ENCODE results near the gene TMPRSS13.
"Not testable (repeated sequence)": the region's sequence is repeated elsewhere in the genome, so short reads cannot be mapped to it uniquely, and the experiment has no call there.

TMPRSS13 gene

GRCh38 chr11:117950301-117950700 is 21.1 kb upstream of the TMPRSS13 start:
- DNase-seq, result no peak

- DNase-seq, result no peak
Measured at GRCh38 chr11:117949062-117949461, 19.9 kb upstream of the TMPRSS13 start.

DNA sequence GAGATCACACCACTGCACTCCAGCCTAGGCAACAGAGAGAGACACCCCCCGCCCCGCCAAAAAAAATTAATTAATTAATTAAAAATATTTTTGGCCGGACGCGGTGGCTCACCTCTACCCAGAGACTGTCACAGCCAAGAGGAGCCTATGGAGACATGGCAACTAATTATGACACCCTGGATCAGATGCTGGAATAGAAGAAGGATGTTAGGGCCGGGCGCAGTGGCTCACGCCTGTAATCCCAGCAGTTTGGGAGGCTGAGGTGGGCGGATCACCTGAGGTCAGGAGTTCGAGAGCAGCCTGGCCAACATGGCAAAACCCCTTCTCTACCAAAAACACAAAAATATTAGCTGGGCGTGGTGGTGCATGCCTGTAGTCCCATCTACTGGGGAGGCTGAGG is 19.3 kb upstream of the TMPRSS13 start:
- not testable (repeated sequence) for DNase-seq

DNA sequence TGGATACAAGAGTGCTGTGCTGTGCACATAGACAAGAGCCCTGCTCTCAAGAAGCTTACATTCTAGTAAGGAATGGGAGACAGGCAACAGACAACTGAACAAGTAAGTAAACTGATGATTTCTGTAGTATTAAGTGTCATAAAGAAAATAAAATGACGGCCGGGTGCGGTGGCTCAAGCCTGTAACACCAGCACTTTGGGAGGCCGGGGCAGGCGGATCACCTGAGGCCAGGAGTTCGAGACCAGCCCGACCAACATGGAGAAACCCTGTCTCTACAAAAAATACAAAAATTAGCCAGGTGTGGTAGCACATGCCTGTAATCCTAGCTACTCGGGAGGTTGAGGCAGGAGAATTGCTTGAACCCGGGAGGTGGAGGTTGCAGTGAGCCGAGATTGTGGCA is 18.5 kb upstream of the TMPRSS13 start:
- not testable (repeated sequence) for DNase-seq

- DNase-seq, result peak; percentile 61
Measured at GRCh38 chr11:117946842-117947526, 17.8 kb upstream of the TMPRSS13 start.

DNA sequence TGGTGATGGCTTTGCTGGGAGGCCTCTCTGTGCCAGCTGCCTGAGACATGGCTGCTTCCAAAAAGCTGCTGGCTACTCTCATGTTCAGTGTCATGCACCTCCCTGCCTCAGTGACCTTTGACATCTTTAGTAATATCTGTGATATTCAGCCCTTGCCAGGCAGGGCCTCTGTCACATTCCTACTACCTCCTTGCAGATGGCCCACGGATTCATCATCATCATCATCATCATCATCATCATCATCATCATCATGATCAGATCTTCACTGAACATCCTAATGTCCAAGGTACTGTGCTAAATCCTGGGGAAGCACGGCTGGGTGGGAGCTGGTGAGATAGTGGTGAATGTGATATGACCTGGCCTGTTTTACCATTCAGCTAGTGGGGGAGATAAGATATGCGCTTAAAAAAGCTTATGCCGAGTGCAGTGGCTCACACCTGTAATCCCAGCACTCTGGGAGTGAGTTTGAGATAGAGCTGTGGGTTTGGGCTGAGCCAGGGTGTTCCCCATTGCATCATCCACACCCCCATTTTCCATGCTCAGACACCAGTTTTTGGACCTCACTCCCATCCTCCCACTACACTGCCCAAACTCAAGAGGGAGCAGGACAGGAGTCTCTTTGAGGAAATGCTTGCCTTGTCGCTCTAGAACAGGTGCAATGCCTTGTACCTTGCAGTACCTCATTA is 17.1 kb upstream of the TMPRSS13 start:
- no peak for DNase-seq

DNA sequence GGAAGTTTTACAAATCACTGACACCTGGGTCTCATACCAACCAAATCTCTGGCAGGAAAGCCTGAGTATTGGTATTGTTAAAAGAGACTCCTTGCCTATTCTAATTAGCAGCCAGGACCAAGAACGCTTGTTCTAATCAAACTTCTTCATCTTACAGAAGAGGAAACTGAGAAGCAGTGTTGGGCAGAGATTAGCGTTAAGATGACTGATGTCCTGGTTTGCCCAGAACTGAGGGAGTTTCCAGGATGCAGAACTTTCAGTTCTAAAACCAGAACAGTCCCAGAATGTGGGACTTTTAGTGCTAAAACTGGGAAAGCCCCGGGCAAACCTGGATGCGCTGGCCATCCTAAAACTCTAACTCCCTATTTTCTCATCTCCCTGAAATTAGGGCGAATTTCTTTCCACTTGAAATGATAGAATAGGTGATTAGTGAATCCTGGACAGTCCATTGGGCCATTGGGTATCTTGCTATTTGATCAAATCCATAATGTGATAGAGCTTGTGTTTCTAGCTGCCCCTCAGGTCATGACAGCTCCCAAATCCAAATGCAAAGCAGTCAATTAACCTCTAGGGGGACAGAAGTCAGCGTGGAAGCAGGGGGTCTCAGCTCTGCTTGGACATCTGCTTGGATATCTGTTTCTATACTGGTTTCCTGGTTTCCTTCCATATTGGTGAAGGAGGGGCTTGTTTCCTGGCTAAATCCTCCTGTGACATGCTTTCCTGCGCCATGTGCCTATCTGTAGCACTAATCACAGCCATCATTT is 16.0 kb upstream of the TMPRSS13 start:
- DNase-seq, result no peak

DNA sequence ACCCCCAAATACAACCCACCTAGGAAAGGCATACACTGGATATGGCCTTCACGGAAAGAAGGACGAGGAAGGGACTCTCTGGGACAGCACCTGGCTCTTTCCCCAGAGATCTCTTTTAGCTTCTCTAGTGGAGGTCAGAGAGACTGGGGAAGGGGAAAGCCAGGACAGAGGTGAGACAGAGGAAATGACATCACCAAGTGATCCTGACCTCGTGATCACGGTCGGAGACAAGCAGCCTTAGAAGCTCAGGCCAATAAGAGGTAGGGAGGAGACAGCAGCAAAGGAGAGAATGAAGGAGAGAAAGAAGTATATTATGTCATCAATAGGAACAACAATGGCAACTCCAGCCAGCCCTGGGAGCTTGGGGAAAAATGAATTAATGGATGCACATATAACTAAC is 15.4 kb upstream of the TMPRSS13 start:
- no peak for DNase-seq

DNA sequence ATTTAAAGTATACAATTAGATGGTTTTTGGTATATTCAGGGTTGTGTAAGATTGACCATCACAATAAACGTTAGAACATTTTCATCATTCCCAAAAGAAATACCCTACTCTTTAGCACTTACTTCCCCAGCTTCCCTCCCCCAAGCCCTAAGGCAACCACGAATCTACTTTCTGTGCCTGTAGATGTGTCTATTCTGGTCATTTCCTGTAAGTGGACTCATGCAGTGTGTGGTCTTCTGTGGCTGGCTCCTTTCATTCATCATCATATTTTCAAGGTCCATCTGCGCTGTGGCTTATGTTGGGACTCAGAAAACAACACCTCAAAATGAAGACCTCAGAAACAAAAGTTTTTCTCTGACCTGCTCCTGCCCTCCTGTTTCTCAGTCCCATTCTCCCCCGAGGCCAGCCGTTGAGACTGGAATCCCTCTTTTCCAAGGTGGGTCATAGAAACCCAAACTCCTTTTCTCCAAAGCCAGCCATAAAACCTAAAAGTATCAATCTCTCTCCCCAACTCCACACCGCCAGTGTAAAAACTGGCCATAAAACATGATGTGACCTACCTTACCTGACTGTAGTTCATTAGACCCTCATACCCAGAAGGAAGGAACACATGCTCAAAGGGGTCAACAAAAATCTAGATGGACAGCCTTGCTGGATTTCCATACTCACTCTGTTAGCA is 12.9 kb upstream of the TMPRSS13 start:
- DNase-seq, result no peak

DNA sequence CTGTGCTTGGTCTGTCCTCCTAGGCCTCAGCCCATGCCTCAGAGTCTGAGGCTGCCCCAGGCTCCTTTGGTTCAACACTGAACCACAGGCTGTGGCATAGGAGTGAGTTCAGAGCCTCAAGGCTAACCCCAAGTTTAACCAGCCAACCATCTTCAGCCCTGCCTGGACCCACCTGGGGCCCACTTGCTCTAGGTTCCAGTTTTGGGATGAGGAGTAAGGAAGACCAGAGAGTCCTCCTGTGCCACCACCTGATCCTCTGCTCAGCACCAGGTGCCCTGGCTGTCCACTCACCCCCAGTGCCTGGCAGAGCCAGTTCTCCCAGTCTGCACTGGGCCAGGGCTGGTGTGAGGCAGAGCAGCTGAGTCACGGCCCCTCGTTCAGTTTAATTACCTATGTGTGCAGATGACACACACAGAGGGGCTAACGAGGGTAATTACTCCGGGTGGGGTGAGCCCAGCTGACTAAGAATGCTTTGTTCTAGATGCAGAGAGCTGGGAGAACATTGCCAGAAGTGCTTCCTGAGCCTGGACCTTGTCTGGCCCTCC is 12.0 kb upstream of the TMPRSS13 start:
- no peak for DNase-seq

DNA sequence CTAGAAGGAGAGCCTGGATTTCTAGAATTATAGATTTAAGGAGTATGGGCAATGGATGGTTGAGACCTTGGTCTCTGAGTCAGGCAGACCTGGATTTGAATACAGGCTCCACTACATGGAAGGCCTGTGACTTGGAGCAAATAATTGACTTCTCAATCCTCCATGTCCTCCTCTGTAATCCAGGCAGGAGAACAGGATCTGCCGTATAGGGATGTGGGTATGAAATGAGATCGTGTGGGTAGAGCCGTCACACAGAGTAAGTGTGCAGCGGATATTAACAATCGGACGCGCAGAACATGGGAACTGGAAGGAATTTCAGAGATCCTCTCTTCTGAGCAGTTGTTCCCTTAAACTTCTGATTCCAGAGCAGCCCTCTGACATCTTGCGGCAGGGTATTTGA is 11.5 kb upstream of the TMPRSS13 start:
- DNase-seq, result no peak

DNA sequence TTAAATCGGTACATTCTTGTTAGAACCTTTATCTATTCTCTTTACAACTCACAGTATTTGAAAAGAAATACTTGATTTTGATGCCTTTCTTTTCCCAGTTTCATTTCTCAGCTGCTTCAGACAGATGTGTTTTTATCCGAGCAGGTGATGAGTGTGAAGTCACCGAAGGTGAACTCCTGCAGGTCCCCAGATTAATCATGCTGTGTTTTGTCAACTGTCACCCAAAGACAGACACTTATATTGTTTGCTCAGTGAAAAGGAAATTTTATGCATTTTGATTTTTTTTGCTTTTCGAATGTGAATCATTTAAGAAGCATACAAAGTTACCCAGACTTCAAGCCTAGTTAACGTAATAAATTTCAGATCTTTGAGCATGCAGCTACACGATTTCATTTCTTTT is 7.8 kb upstream of the TMPRSS13 start:
- no peak for DNase-seq

DNA sequence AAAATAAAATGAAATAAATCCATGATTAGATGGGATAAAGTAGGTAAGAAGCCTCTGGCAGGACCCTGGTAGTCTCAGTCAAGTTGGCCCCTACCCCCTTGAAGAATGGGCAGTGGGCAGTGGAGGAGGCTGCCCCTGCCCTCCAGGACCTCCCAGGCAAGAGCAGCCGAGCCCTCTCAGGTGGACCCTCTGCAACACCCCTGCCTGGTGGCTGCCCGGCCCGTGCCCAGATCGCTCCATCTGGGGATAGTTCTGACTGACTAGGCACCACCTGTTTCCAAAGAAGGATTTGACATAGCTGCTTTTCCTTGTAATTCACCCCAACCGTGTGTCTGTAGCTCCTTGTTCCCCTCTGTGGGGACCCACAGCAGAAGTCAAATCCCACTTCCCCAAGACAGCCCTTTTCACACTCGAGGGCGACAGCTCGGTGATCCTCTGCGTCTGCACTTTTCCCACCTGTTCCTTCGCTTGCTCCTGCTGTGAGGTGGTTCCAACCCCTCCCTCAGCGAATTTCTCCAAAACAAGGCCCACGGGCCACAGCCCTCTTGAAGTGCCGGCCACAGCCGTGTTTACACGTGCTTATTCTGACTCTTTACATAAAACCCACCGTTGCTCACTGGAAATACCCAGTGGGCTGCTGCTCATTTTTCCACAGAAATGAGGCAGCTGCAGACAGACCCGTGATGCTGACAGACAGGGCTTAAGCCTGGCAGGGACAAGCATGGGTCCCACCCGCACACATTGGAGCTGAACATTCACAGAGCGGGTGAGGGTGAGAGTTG is 5.5 kb upstream of the TMPRSS13 start:
- no peak for DNase-seq

DNA sequence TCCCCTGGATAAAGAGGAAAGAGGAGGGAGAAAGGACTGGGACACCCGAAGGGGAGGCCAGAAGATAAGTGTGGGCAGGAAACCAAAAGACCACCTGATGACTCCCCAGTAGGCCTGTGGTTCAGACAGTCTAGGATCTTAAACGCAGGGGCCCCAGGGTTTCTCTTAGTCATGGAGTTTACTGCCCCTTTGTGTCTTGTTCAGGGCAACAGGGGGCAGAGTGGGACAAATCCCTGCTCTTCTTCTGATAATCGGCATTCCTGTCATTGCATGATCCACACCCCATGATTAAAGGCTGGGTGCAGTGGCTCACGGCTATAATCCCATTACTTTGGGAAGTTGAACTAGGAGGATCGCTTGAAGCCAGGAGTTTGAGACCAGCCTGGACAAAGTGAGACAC is 4.7 kb upstream of the TMPRSS13 start:
- no peak for DNase-seq

GRCh38 chr11:117933475-117933874 is 4.3 kb upstream of the TMPRSS13 start:
- no peak for DNase-seq

GRCh38 chr11:117932947-117933346 is 3.7 kb upstream of the TMPRSS13 start:
- no peak for DNase-seq

GRCh38 chr11:117932426-117932825 is 3.2 kb upstream of the TMPRSS13 start:
- no peak for DNase-seq

DNA sequence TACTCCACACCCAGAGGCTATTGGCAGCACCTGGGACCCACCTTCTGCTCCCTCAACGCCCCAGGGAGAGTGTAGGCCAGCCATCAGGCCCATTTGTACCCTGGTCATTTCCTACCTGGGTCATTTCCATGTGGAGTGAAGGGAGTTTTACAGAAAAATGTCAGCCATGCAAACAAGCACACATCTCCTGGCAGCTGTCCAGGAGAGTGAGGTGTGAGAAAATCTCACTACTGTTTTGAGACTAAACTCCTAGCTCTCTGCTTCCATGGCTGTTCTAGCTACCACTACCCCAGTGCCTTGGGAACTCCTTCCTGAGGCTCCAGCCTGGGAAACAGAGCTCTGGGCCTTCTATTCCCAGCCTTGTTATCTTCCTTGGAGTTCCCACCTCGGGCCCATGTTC is 2.8 kb upstream of the TMPRSS13 start:
- no peak for DNase-seq

DNA sequence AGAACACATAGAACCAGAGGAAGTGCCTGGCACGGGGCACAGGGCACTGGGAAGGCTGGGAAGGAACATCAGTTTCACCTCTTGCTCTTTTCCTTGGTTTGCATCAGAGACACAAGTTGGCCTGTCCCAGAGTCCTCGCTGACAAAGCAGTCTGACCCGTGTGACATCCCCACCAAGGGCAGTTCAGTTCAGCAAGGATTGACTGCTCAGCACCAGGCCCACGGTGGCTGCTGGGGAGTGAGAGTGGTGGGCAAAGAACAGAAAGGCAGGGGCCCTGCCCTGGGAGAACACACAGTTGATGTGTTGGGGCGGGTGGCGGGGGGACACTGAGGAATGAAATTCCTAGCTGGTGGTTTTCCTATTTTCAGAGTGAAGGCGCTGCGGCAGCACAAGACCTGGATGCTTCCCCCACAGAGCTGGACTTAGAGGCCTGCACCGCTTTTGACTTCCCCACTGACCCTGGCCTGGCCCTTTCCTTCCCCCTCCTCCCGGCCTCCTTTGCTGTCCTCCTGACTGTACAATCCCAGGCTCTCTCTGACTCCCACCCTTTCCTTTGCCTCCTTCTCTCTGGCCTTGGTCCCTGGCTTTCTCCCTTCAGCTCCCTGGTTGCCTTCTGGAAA is 2.2 kb upstream of the TMPRSS13 start:
- no peak for DNase-seq

GRCh38 chr11:117930668-117931330 is 1.6 kb upstream of the TMPRSS13 start:
- DNase-seq, result no peak

DNA sequence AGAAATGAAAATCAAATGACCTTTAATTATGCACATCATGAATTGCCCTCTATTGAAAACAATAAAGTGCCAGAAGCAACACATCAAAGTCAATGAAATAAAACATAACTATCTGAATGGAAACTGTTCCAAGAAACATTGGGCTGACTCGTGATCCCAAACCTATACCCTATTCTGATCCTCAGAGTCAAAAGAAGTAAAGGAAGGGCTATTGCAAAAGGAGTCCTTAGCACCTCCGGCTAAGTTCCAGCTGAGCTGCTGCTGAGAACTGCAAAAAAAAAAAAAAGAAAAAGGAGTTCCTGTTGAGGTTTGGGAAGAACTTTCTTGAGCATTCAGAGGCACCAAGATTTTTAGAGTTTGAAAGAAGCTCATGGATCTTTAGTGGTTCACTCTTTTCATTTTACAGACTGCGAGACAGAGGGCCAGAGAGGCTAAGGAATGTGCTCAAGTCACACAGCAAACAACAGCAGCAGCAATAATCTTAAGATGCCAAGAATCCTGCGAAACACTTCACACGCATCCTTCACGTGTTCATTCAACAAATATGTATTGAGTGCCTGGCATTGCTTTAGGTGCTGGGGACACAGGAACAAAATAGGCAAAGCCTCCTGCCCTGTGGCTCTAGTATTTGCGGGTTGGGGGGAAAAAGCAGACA is 841 bp upstream of the TMPRSS13 start:
- DNase-seq, result no peak

Measured in NCI-H510A (cell line).